DMS114 treated with DMSO at 0.1 percent for 48 hours (cell line): ENCODE measurements around the gene FERMT1.
"Not testable (repeated sequence)": the region's sequence is repeated elsewhere in the genome, so short reads cannot be mapped to it uniquely, and the experiment has no call there.

Source experiments
- DNase-seq: peaks from one replicate; lab custom pipeline; 2025; ENCODE audit not compliant: unreplicated experiment; lab: John Stamatoyannopoulos, UW

The FERMT1 gene

GRCh38 chr20:6040958-6041807 is 81.6 kb downstream of the FERMT1 start:
- no peak for DNase-seq

DNA sequence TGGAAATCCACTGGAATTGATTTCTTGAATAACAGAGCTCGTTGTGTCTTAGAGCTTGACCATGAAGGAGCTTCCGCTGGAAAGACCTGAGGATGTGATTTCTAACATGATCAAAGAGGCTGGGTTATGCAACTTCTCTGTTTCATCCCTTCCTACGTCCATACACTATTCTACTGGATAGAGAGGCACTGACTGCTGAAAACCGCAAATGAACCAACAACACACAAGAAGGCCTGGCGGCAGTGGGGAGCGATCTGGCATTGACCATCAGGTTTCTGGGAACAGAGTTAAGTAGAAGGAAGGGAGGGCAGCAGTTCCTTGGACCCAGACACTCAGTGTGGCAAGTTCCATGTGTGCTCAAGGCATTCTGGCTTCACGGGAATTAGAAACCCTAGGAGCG is 82.3 kb downstream of the FERMT1 start:
- no peak for DNase-seq

DNA sequence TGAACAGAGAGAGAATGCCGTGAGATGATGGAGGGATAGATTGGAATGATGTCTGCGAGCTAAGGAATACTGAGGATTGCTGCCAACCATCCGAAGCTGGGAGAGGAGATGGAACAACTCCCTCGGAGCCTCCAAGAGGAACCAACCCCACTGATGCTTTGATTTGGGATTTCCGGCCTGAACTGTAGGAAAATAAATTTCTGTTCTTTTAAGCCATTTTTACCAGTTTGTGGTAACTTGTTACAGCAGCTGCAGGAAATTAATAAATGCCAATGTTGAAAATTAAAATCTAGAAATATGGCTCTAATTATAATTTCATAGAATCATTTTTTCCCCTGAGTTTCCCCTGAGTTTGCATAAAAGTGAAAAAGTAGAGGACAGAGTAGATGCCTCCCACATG is 83.1 kb downstream of the FERMT1 start:
- DNase-seq: no peak

DNA sequence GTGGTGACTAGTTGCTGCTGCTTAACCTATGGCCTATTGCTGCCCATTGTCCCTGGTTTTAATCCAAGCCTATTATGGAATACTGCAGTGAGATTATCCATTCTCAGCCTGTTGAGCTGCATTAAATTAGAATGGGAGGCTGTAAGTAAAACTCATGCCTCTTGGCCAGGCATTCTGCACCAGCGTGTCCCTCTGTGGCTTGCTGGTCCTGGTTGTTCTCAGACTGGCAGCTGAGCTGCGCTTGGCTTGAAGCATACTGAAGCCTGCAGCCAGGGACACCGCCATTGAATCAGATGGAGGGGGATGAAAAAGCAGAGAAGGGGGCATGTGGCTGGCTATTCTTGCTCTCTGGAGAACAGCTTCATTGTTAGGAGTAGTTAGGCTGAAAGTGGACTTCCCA is 84.6 kb downstream of the FERMT1 start:
- no peak for DNase-seq

DNA sequence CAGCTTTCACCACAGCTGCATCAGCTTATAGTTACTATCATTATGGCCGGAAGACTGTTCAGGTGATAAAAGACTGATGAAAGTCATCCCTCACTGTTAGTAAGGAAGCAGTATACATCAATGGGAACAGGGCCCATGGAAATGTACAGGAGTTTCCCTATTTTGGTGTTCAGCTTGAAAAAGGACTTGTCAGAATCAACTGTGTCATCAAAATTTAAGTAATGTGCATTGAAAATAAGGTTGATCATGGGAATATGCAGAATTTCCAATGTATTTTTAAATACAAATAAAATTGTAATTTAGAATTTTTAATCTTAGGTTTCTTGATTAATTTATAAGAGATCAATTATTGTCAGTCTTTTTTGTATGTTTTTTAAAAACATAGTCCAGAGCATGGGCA is 85.7 kb downstream of the FERMT1 start:
- DNase-seq: no peak

GRCh38 chr20:6036213-6036612 is 86.6 kb downstream of the FERMT1 start:
- DNase-seq: no peak

DNA sequence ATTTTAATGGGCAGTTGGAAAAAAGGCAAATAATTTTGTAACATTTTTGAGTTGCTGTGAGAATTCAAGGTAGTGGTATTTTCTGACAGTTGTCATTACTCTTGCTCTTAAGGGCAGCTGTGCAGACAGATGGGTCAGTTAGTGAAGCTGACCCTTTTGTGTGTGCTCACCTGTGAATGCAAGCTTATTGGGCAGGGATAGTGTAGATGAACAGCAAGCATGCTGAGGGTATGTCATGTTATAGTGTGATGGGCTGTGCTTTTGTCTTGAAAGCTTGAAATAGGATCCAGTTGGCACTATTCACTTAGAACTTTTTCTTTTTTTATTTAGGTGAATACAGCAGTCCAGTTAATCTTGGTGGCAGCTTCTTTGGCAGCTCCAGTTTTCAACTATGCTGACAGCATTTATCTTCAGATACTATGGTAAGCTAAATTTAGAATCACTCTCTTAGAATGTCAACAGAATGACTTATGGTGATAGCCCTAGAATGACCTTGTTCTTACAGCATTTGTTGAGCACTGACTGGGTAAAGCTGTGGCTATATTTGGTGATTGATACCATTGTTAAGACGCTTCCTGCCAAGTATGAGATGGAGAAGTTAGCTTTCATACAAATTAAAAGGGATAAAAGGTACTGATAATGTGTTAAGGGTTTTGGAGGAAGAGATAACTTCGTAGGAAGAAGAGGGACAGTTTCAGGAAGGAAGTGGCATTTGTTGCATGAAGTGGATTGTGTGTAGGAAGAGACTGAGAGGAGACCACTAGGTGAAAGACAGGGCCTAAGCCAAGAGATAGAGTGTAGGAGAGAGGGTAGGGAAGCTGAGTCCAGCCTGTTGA is 88.5 kb downstream of the FERMT1 start:
- DNase-seq: no peak

- DNase-seq: not testable (repeated sequence)
Measured at GRCh38 chr20:6032907-6033306, 89.9 kb downstream of the FERMT1 start.

- no peak for DNase-seq
Measured at GRCh38 chr20:6030453-6031080, 92.3 kb downstream of the FERMT1 start.

GRCh38 chr20:6029538-6029937 is 93.3 kb downstream of the FERMT1 start:
- DNase-seq: no peak

DNA sequence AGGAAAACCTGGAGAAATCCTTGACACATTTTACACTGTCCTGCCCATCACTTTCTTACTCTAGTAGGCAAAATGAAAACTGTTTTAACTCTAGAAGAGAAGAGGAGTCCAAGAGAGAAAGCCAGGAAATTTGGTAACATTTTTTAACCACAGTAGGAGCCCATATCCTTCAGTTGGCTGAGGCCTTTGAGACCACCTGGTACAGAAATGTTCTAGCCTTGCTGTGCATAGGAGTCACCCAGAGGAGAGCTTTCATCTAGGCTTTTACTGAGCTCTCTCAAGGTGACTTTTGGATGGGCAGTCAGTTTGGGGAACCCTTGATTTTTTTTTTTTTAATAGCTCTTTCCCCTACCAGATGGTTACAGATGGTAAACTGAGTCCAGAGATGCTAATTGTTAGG is 94.0 kb downstream of the FERMT1 start:
- no peak for DNase-seq

- no peak for DNase-seq
Measured at GRCh38 chr20:6026051-6026450, 96.8 kb downstream of the FERMT1 start.
